A673 (cell line): ENCODE results near the gene C2orf68.

Experiments
- CTCF ChIP-seq: fragments of 300-800, 200-600 bp; sonication (generic); conservative IDR thresholded peaks from 2 replicates; pipeline ENCODE4 v1.5.1; 2017; ENCODE audit warnings: low read depth, mild to moderate bottlenecking, antibody characterized with exemption, low read length, moderate library complexity, mixed read lengths
- EZH2 ChIP-seq: fragments of 200-600 bp; sonication (generic); IDR thresholded peaks from 2 replicates; pipeline ENCODE4 v1.6.1; 2017; ENCODE audit warnings: borderline replicate concordance, low read depth, mild to moderate bottlenecking, mixed read lengths, antibody characterized with exemption, low read length; ENCODE audit not compliant: poor library complexity, severe bottlenecking

GRCh38 chr2:85623991-85624390, 12.1 kb upstream of the C2orf68 start:
- TF ChIP-seq CTCF = no peak
- TF ChIP-seq EZH2 = no peak
